ENCODE measurements around the gene NKAIN2.

The NKAIN2 gene

DNA sequence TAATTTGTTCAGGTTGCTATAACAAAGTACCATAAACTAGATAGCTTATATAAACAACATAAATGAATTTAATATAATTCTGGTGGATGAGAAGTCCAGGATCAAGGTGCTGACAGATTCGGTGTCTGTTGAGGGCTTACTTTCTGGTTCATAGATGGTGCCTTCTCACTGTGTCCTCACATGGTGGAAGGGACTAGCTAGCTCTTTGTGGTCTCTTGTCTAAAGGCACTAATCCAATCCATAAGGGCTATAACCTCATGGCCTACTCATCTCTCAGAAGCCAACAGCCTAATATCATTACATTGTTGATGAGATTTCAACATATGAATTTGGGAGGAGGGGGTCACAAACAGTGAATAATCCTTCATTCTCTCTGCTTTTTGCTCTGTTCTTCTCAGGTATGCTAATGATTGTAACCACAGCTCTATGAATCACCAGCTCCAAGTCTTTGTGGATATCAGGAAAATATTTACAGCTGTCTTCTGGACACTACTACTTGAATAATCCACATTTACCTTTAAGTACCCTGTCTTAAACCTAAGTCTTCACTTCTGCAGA is 122.3 kb downstream of the NKAIN2 start:
- H3K9me3 ChIP-seq (ENCODE audit: control insufficient read depth, low read length): no peaks in the 10 kb centered on the region
- DNase-seq (ENCODE audit: low read depth): no peak

DNA sequence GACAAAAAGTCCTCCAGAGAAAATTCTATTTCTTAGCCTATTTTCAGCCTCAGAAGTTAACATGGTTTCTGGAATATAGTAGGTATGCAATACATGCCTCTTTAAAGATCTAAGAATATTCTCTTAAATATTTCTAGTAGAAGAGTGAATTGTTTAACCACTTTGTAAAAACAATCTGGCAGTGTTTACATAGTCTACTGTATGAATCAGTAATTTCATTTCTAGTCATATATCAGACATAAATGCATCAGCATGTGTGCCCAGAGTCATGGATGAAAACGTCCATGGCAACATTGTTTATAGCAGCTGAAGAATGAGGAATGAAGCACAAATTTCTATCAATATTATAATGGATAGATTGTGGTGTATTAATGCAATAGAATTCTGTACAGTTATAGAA is 124.9 kb downstream of the NKAIN2 start:
- Histone ChIP-seq H3K27me3 (replicated peaks; ENCODE audit: control insufficient read depth, insufficient read depth, low read length) (no peaks in the 10 kb centered on the region), H3K9me3 (ENCODE audit: control insufficient read depth, low read length) (no peaks in the 10 kb centered on the region), H3K9ac (ENCODE audit: low read length) (no peak overlapping the region), H3K4me3 (ENCODE audit: low read length) (no peak overlapping the region), H3K4me1 (ENCODE audit: control insufficient read depth, insufficient read depth, low read length) (no peaks in the 10 kb centered on the region), H3K36me3 (ENCODE audit: control insufficient read depth, insufficient read depth, low read length, severe bottlenecking) (no peaks in the 10 kb centered on the region)
- no peak for DNase-seq (ENCODE audit: low read depth)

More for the DNA sequence above, 122.3 kb downstream of the NKAIN2 start:
- Histone ChIP-seq H3K9ac (ENCODE audit: low read length) (no peak overlapping the region), H3K36me3 (ENCODE audit: control insufficient read depth, insufficient read depth, low read length, severe bottlenecking) (no peaks in the 10 kb centered on the region), H3K4me1 (ENCODE audit: control insufficient read depth, insufficient read depth, low read length) (no peaks in the 10 kb centered on the region), H3K27me3 (replicated peaks; ENCODE audit: control insufficient read depth, insufficient read depth, low read length) (no peaks in the 10 kb centered on the region), H3K4me3 (ENCODE audit: low read length) (no peak overlapping the region)

DNA sequence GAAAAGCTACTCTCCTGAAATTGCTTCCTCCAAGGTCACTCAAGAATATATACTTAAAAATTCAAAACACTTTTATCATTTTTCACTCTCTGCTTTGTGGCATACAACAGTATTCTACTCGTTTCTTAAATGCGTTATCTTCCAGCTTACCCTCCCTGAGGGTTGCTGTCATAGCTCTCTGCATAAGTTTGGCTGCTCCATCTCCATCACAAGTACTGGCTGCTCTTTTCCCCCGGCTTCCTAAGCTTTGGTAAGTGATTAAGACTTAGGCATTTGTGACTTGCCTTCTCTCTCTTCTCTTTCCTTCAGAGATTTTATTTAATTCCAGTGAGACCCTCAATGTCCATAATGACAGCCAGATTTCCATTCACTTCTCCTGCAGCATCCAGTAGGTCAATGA is 128.3 kb downstream of the NKAIN2 start:
- Histone ChIP-seq H3K27me3 (replicated peaks; ENCODE audit: control insufficient read depth, insufficient read depth, low read length) (no peaks in the 10 kb centered on the region), H3K4me3 (ENCODE audit: low read length) (no peak overlapping the region), H3K4me1 (ENCODE audit: control insufficient read depth, insufficient read depth, low read length) (no peaks in the 10 kb centered on the region), H3K36me3 (ENCODE audit: control insufficient read depth, insufficient read depth, low read length, severe bottlenecking) (no peaks in the 10 kb centered on the region), H3K9me3 (ENCODE audit: control insufficient read depth, low read length) (no peaks in the 10 kb centered on the region), H3K9ac (ENCODE audit: low read length) (no peak overlapping the region)
- DNase-seq (ENCODE audit: low read depth): no peak

DNA sequence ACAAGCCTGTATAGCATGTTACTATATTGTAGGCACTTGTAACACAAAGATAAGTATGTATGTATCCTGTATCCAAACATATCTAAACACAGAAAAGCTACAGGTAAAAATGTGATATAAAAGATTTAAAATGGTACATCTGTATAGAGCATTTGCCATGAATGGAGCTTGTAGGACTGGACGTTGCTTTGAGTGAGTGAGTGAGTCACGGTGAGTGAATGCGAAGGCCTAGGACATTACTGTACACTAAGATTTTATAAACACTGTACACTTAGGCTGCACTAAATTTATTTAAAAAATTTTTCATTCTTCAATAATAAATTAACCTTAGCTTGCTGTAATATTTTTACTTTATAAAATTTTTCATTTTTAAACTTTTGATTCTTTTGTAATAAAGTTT is 136.9 kb downstream of the NKAIN2 start:
- no peaks in the 10 kb centered on the region for H3K4me1 ChIP-seq (ENCODE audit: control insufficient read depth, insufficient read depth, low read length)
- no peak overlapping the region for H3K4me3 ChIP-seq (ENCODE audit: low read length)
- no peaks in the 10 kb centered on the region for H3K36me3 ChIP-seq (ENCODE audit: control insufficient read depth, insufficient read depth, low read length, severe bottlenecking)
- no peak for DNase-seq (ENCODE audit: low read depth)
- no peaks in the 10 kb centered on the region for H3K9me3 ChIP-seq (ENCODE audit: control insufficient read depth, low read length)
- no peak overlapping the region for H3K9ac ChIP-seq (ENCODE audit: low read length)
- H3K27me3 ChIP-seq (replicated peaks; ENCODE audit: control insufficient read depth, insufficient read depth, low read length): no peaks in the 10 kb centered on the region

DNA sequence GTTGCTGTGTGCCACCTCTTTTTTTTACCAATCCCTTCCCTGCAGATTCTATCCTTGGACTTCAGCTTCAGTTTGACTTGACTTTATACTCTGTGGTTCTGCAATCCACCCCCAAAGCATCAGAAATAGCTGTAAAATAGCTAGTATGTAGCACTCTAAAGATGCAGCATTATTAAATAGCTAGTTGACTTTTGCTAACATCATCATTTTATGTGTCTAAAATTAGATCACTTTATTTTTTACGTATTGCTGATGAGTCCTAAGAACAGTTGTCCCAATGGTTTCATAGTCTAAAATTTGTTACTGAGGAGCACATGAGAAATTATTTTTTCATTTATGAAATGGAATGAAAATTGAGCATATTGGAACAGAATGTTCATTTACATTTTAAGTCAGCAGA is 138.2 kb downstream of the NKAIN2 start:
- Histone ChIP-seq H3K4me3 (ENCODE audit: low read length) (no peak overlapping the region), H3K36me3 (ENCODE audit: control insufficient read depth, insufficient read depth, low read length, severe bottlenecking) (no peaks in the 10 kb centered on the region), H3K4me1 (ENCODE audit: control insufficient read depth, insufficient read depth, low read length) (no peaks in the 10 kb centered on the region), H3K27me3 (replicated peaks; ENCODE audit: control insufficient read depth, insufficient read depth, low read length) (no peaks in the 10 kb centered on the region), H3K9me3 (ENCODE audit: control insufficient read depth, low read length) (no peaks in the 10 kb centered on the region), H3K9ac (ENCODE audit: low read length) (no peak overlapping the region)
- DNase-seq (ENCODE audit: low read depth): no peak

DNA sequence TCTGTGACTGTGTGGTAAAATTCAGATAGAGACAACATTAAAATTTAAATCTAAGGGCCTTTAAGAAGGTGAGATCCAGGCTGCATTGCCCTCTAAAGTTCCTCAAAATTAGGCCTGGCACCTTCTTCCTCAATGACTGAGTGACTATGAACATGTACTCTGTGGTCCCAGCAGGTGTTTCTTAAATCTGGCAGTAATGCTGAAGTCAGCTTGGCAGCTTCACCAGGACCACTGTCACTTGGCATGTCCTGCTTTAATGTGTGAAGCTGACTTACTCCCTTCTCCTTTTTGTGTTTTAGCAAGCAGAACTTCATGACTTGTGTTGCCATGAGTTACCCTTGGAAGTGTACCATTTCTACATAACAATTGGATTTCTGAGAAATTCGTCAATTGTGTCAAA is 141.7 kb downstream of the NKAIN2 start:
- DNase-seq (ENCODE audit: low read depth): no peak
- no peaks in the 10 kb centered on the region for H3K27me3 ChIP-seq (replicated peaks; ENCODE audit: control insufficient read depth, insufficient read depth, low read length)

DNA sequence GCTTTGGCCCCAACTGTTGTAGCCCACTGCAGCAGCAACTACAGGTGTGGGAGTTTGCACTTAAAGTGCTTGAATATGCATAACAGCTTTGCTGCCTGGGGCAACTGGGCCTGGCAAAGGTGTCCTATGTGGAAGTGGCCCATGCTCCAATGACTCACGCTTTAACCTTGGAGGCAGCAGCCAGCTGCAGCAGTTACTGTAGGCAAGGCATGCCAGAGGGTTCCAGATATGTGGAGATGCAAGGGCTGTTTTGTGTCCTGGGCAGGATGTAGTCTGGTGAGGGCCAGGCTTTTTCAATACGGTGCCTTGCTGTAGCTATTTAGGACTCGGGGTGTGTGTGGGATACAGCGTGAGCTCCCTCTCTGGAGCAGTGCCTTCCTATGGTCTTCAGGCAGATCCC is 150.3 kb downstream of the NKAIN2 start:
- H3K36me3 ChIP-seq (ENCODE audit: control insufficient read depth, insufficient read depth, low read length, severe bottlenecking): no peaks in the 10 kb centered on the region
- no peak overlapping the region for H3K9ac ChIP-seq (ENCODE audit: low read length)
- no peaks in the 10 kb centered on the region for H3K4me1 ChIP-seq (ENCODE audit: control insufficient read depth, insufficient read depth, low read length)
- H3K4me3 ChIP-seq (ENCODE audit: low read length): no peak overlapping the region
- H3K9me3 ChIP-seq (ENCODE audit: control insufficient read depth, low read length): peaks cover 4% of the 10 kb centered on the region
- H3K27me3 ChIP-seq (replicated peaks; ENCODE audit: control insufficient read depth, insufficient read depth, low read length): no peaks in the 10 kb centered on the region
- DNase-seq (ENCODE audit: low read depth): no peak

More for the DNA sequence above, 141.7 kb downstream of the NKAIN2 start:
- no peaks in the 10 kb centered on the region for H3K4me1 ChIP-seq (ENCODE audit: control insufficient read depth, insufficient read depth, low read length)
- peaks cover 7% of the 10 kb centered on the region for H3K9me3 ChIP-seq (ENCODE audit: control insufficient read depth, low read length)
- H3K9ac ChIP-seq (ENCODE audit: low read length): no peak overlapping the region
- H3K4me3 ChIP-seq (ENCODE audit: low read length): no peak overlapping the region
- no peaks in the 10 kb centered on the region for H3K36me3 ChIP-seq (ENCODE audit: control insufficient read depth, insufficient read depth, low read length, severe bottlenecking)

DNA sequence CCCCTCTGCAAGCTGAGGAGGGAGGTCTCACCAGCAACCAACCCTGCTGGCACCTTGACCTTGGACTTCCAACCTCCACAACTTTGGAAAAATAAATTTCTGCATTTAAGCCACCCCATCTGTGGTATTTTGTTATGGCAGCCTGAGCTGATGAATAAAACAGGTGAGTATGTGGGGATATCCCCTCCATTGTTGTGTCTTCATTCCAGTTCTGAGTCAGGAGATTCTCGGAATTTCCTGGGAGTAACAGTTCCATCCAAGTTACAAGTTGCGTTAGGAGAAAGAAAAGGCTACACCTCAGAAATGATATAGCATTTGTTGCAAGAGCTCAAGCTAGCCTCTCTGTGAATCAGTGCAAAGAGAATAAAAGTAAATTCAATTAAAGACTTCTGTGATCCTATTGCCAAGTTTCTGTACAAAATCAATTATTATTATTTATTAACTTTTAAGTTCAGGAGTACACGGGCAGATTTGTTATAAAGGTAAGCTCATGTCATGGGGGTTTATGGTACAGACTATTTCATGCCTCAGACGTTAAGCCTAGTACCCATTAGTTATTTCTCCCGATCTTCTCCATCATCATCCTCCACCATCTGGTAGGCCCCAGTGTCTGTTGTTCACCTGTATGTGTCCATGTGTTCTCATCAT is 153.0 kb downstream of the NKAIN2 start:
- no peak for DNase-seq (ENCODE audit: low read depth)
- H3K4me3 ChIP-seq (ENCODE audit: low read length): no peak overlapping the region
- no peak overlapping the region for H3K9ac ChIP-seq (ENCODE audit: low read length)
- no peaks in the 10 kb centered on the region for H3K9me3 ChIP-seq (ENCODE audit: control insufficient read depth, low read length)
- H3K4me1 ChIP-seq (ENCODE audit: control insufficient read depth, insufficient read depth, low read length): no peaks in the 10 kb centered on the region
- no peaks in the 10 kb centered on the region for H3K36me3 ChIP-seq (ENCODE audit: control insufficient read depth, insufficient read depth, low read length, severe bottlenecking)
- no peaks in the 10 kb centered on the region for H3K27me3 ChIP-seq (replicated peaks; ENCODE audit: control insufficient read depth, insufficient read depth, low read length)

DNA sequence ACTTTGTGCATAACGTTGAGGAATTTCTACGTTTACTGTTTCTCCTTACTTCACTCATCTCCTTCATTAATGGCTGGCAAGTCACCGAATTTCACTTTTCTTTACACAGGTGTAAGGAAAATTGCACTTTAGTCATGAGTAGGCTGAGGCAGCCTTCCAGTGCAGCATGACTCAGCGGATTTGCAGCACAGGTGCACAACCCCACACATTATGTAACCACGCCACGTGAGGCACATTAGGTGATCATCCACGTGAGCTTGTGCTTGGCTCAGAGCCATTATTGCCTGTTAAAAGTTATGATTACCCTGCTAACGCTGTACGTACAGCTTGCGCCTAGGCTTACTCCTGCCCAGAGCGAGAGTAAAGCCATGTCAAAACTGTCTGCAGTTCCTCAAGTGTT is 158.8 kb downstream of the NKAIN2 start:
- Histone ChIP-seq H3K9me3 (ENCODE audit: control insufficient read depth, low read length) (no peaks in the 10 kb centered on the region), H3K9ac (ENCODE audit: low read length) (no peak overlapping the region), H3K4me1 (ENCODE audit: control insufficient read depth, insufficient read depth, low read length) (no peaks in the 10 kb centered on the region), H3K27me3 (replicated peaks; ENCODE audit: control insufficient read depth, insufficient read depth, low read length) (no peaks in the 10 kb centered on the region), H3K4me3 (ENCODE audit: low read length) (no peak overlapping the region), H3K36me3 (ENCODE audit: control insufficient read depth, insufficient read depth, low read length, severe bottlenecking) (no peaks in the 10 kb centered on the region)
- DNase-seq (ENCODE audit: low read depth): no peak

DNA sequence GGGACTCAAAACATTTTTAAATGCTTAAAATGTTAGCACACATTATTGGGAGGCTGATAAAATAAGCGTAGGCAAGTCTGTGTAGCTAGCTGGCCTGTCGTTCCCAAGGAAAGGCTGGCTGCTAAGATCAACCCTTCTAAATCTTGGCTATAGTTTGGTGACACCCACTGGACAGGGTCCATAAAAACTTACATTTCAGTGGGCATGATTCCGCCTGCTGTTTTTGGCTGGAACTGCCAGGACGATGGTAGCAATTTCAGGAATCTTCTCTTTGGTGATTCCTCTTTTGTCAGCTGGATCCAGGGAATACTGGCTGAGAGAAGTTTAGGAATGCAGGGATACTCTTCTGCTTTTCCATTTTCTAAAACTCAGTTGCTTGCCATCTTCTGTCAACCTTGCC is 162.2 kb downstream of the NKAIN2 start:
- no peak overlapping the region for H3K4me3 ChIP-seq (ENCODE audit: low read length)
- H3K36me3 ChIP-seq (ENCODE audit: control insufficient read depth, insufficient read depth, low read length, severe bottlenecking): no peaks in the 10 kb centered on the region
- no peaks in the 10 kb centered on the region for H3K9me3 ChIP-seq (ENCODE audit: control insufficient read depth, low read length)
- H3K9ac ChIP-seq (ENCODE audit: low read length): no peak overlapping the region
- no peaks in the 10 kb centered on the region for H3K4me1 ChIP-seq (ENCODE audit: control insufficient read depth, insufficient read depth, low read length)
- no peak for DNase-seq (ENCODE audit: low read depth)
- H3K27me3 ChIP-seq (replicated peaks; ENCODE audit: control insufficient read depth, insufficient read depth, low read length): no peaks in the 10 kb centered on the region

DNA sequence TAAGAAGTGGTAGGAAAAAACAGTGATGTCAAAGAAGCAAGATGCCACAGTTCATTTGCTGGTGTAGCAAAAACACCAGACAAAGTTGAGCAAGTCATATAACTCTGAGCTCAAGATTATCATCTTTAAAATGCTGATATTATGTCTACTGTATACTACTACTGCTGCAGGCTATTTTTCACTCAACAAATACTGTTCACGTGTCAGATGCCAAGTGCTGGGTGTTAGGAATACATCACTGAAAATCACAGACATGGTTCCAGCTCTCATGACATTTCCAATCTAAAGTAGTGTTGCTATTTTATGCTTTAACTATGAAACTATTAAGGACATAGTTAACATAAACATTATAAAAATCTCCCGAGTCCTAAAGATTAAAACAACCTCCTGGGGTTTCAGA is 163.0 kb downstream of the NKAIN2 start:
- no peaks in the 10 kb centered on the region for H3K36me3 ChIP-seq (ENCODE audit: control insufficient read depth, insufficient read depth, low read length, severe bottlenecking)
- H3K4me1 ChIP-seq (ENCODE audit: control insufficient read depth, insufficient read depth, low read length): no peaks in the 10 kb centered on the region
- no peak for DNase-seq (ENCODE audit: low read depth)
- H3K9ac ChIP-seq (ENCODE audit: low read length): no peak overlapping the region
- H3K27me3 ChIP-seq (replicated peaks; ENCODE audit: control insufficient read depth, insufficient read depth, low read length): no peaks in the 10 kb centered on the region
- H3K9me3 ChIP-seq (ENCODE audit: control insufficient read depth, low read length): no peaks in the 10 kb centered on the region
- H3K4me3 ChIP-seq (ENCODE audit: low read length): no peak overlapping the region

DNA sequence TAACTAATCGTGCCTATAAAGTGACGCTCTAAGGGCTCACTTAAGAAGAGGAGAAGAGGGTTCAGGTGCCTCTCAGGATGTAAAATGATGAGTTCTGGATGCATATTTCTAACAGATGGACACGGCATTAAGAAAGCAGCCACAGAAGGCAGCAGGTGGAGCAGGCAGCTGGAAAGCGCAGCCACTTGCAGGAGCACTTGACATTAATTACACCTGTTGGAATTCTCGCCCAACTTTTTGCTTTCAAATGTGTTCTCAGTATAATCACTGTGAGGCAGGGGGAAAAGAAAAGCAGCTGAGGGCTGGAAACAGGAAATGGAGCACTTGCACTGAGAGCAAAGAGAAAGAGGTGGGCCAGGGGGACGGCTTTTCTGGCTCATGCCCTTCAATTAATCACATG is 164.2 kb downstream of the NKAIN2 start:
- Histone ChIP-seq H3K27me3 (replicated peaks; ENCODE audit: control insufficient read depth, insufficient read depth, low read length) (no peaks in the 10 kb centered on the region), H3K9me3 (ENCODE audit: control insufficient read depth, low read length) (no peaks in the 10 kb centered on the region), H3K9ac (ENCODE audit: low read length) (no peak overlapping the region), H3K36me3 (ENCODE audit: control insufficient read depth, insufficient read depth, low read length, severe bottlenecking) (no peaks in the 10 kb centered on the region), H3K4me3 (ENCODE audit: low read length) (no peak overlapping the region), H3K4me1 (ENCODE audit: control insufficient read depth, insufficient read depth, low read length) (no peaks in the 10 kb centered on the region)
- no peak for DNase-seq (ENCODE audit: low read depth)
